WERI-Rb-1 (cell line): ENCODE data around the gene SPEG.

Source experiments
- DNase-seq: peaks from one replicate; pipeline ENCODE4 v3.0.0-alpha.2; 2020
- H3K27ac ChIP-seq: fragments of 250-450 bp; sonication (Bioruptor Pico); 2 replicates; pipeline ENCODE4 v1.5.1; 2020; ENCODE audit warnings: mild to moderate bottlenecking, moderate library complexity
- H3K27me3 ChIP-seq: fragments of 250-450 bp; sonication (Bioruptor Pico); 2 replicates; pipeline ENCODE4 v1.5.1; 2021; ENCODE audit warnings: mild to moderate bottlenecking, low read depth, moderate library complexity; ENCODE audit not compliant: insufficient read depth, severe bottlenecking
- H3K36me3 ChIP-seq: fragments of 250-450 bp; sonication (Bioruptor Pico); 2 replicates; pipeline ENCODE4 v1.5.1; 2020; ENCODE audit warnings: mild to moderate bottlenecking, moderate library complexity
- H3K4me3 ChIP-seq: 2 replicates; pipeline ENCODE4 v1.5.1; 2011; ENCODE audit warnings: low read depth, mild to moderate bottlenecking, control low read depth, low read length
- H3K9me3 ChIP-seq: fragments of 250-450 bp; sonication (Bioruptor Pico); 2 replicates; pipeline ENCODE4 v1.5.1; 2021; ENCODE audit warnings: mild to moderate bottlenecking, moderate library complexity; ENCODE audit not compliant: severe bottlenecking
- TF ChIP-seq, protein P1 (sequence below): IDR thresholded peaks from 2 replicates; pipeline ENCODE4 v1.5.1; 2011; ENCODE audit warnings: low read depth, mild to moderate bottlenecking, control low read depth, inconsistent platforms, low read length

The SPEG gene

DNA sequence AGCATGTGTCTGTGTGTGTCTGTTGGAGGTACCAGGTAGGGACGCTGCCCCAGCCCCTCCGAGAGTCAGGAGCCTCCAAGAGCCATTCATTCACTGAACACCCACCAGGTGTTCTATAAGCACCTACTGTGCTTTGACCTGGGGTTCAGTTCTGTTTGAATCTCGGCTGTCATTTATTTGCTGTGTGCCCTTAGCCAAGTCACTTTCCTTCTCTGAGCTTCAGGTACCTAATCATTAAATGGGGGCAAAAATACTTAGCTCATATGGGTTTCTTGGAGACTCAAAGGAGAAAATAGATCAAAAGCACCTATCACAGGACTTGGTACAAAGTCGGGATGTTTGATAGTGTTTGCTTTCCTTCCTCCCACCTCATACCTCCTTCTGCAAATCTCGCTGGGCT, 92.8 kb downstream of the SPEG start:
- peaks cover 6% of the 10 kb centered on the region for H3K36me3 ChIP-seq
- DNase-seq: no peak
- no peaks in the 10 kb centered on the region for H3K9me3 ChIP-seq
- TF ChIP-seq, protein P1, sequence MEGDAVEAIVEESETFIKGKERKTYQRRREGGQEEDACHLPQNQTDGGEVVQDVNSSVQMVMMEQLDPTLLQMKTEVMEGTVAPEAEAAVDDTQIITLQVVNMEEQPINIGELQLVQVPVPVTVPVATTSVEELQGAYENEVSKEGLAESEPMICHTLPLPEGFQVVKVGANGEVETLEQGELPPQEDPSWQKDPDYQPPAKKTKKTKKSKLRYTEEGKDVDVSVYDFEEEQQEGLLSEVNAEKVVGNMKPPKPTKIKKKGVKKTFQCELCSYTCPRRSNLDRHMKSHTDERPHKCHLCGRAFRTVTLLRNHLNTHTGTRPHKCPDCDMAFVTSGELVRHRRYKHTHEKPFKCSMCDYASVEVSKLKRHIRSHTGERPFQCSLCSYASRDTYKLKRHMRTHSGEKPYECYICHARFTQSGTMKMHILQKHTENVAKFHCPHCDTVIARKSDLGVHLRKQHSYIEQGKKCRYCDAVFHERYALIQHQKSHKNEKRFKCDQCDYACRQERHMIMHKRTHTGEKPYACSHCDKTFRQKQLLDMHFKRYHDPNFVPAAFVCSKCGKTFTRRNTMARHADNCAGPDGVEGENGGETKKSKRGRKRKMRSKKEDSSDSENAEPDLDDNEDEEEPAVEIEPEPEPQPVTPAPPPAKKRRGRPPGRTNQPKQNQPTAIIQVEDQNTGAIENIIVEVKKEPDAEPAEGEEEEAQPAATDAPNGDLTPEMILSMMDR: no peak
- peak overlapping the region; percentile 96 for H3K27ac ChIP-seq
- no peaks in the 10 kb centered on the region for H3K27me3 ChIP-seq
- H3K4me3 ChIP-seq: no peak overlapping the region

DNA sequence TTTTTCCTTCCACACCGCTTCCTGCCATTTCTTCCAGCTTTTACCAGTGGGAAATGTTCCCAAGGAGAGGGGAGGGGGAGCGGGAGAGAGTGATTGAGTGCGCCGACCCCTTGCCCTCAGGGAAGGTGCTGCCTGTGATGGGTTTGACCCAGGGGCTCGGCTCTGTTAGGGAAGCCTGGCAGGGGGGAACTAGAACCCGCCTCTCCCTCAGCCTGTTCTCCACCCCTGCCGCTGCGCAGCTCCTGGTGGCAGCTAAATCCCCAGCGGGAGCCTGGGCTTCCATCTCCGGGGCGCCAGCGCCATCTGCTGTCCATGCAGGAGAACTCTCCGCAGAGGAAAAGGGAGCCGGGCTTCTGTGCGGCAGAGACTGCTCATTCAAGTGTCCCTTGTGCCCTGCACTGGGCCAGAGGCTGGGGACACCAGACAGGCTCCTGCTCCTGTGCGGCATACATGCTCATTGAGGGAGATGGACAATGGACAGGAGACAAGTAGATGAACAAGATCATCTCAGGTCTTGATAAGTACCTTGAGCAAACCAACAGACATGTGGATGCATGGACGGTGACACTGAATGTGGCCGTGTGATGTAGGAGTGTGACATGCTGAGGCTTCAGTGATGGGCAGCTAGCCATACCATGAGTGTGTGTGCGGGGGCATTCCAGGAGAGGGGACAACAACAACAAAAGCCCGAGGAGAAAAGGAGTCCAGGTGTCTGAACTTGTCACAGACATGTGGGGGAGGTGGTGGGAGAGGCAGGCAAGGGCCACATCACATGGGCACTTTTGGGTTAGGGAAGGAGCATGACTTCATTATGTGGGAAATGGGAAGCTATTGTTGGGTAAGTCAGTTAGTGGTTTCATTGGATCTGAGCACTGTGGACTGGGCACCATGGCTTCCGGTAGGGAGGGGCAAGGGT, 95.7 kb downstream of the SPEG start:
- peak; percentile 91 for DNase-seq
- Histone ChIP-seq H3K4me3 (no peak overlapping the region), H3K27ac (peak overlapping the region; percentile 45), H3K9me3 (no peaks in the 10 kb centered on the region), H3K27me3 (no peaks in the 10 kb centered on the region), H3K36me3 (peaks cover 20% of the 10 kb centered on the region)
- TF ChIP-seq, protein P1: peak; percentile 90

DNA sequence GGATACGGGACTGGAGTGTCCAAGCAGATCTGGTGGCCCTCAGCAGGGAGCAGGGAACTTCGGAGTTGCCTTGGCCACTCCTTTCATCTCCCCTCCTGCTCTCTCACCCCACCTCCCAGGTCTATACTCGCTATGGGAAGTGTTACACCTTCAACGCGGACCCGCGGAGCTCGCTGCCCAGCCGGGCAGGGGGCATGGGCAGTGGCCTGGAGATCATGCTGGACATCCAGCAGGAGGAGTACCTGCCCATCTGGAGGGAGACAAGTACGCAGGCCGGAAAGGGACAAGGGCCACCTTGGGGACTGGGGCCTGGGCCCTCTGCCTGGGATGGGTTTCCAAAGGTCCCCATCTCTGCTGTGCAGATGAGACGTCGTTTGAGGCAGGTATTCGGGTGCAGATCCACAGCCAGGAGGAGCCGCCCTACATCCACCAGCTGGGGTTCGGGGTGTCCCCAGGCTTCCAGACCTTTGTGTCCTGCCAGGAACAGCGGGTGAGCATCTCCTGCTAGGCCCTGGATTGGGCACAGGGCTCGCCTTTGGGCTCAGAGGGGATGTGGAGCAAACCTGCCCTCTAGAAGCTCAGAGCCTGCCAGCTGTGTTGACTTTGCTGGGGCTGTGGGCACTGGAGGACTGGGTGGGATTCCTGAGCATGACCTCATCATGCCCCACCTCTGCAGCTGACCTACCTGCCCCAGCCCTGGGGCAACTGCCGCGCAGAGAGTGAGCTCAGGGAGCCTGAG, 97.2 kb downstream of the SPEG start:
- Histone ChIP-seq H3K9me3 (no peaks in the 10 kb centered on the region), H3K27me3 (no peaks in the 10 kb centered on the region), H3K27ac (no peak overlapping the region), H3K36me3 (peaks cover 23% of the 10 kb centered on the region), H3K4me3 (no peak overlapping the region)
- DNase-seq: no peak
- TF ChIP-seq, protein P1: no peak

DNA sequence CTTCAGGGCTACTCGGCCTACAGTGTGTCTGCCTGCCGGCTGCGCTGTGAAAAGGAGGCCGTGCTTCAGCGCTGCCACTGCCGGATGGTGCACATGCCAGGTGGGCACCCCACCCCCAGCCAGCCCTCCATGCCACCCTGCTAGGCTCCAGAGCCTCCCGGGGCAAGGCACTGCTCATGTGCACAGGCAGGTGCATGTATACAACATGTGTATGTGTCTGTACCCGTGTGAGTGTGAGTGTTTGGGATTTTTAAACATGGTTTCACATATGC, 97.7 kb downstream of the SPEG start:
- Histone ChIP-seq H3K36me3 (peaks cover 26% of the 10 kb centered on the region), H3K9me3 (no peaks in the 10 kb centered on the region), H3K4me3 (no peak overlapping the region), H3K27me3 (no peaks in the 10 kb centered on the region), H3K27ac (no peak overlapping the region)
- TF ChIP-seq, protein P1: no peak
- no peak for DNase-seq

DNA sequence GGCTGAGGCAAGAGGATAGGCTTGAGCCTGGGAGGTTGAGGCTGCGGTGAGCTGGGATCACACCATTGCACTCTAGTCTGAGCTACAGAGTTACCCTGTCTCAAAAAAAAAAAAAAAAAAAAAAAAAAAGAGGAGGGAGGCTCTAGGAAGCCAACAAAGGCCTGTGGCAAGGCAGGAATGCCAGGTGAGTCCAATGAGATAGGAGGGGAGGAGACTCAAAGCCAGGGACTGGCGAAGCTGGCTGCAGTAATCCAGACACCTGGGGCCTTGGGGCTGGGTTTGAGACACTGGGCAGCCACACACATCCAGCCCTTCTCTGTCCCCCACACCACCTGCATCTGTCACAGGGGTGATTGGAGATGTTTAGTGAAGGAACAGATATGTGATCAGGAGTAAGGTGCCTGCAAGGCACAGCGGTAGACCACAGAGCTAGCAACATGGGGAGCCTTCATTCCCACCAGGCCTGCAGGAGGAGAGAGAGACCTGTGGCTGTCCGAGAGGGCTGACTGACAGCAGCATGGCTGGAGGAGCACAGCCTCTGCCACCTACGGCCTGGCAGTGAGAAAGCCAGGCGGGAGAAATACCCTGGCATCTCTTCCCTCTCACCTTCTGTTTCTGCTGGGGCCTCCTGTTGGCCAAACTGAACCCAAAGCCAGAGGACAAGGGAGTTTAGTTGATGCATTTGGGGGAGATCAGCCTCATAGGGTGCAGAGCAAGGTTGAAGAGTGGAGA, 99.5 kb downstream of the SPEG start:
- Histone ChIP-seq H3K9me3 (no peaks in the 10 kb centered on the region), H3K27me3 (no peaks in the 10 kb centered on the region), H3K27ac (no peak overlapping the region), H3K36me3 (peaks cover 40% of the 10 kb centered on the region), H3K4me3 (no peak overlapping the region)
- TF ChIP-seq, protein P1: no peak
- DNase-seq: no peak
